WERI-Rb-1 (cell line): ENCODE results near the gene LSM11.

Experiments
- DNase-seq: peaks from one replicate; pipeline ENCODE4 v3.0.0-alpha.2; 2020
- H3K27ac ChIP-seq: fragments of 250-450 bp; sonication (Bioruptor Pico); 2 replicates; pipeline ENCODE4 v1.5.1; 2020; ENCODE audit warnings: mild to moderate bottlenecking, moderate library complexity
- H3K27me3 ChIP-seq: fragments of 250-450 bp; sonication (Bioruptor Pico); 2 replicates; pipeline ENCODE4 v1.5.1; 2021; ENCODE audit warnings: mild to moderate bottlenecking, low read depth, moderate library complexity; ENCODE audit not compliant: insufficient read depth, severe bottlenecking
- H3K36me3 ChIP-seq: fragments of 250-450 bp; sonication (Bioruptor Pico); 2 replicates; pipeline ENCODE4 v1.5.1; 2020; ENCODE audit warnings: mild to moderate bottlenecking, moderate library complexity
- H3K4me3 ChIP-seq: 2 replicates; pipeline ENCODE4 v1.5.1; 2011; ENCODE audit warnings: low read depth, mild to moderate bottlenecking, control low read depth, low read length
- H3K9me3 ChIP-seq: fragments of 250-450 bp; sonication (Bioruptor Pico); 2 replicates; pipeline ENCODE4 v1.5.1; 2021; ENCODE audit warnings: mild to moderate bottlenecking, moderate library complexity; ENCODE audit not compliant: severe bottlenecking
- TF ChIP-seq, protein P1 (sequence below): IDR thresholded peaks from 2 replicates; pipeline ENCODE4 v1.5.1; 2011; ENCODE audit warnings: low read depth, mild to moderate bottlenecking, control low read depth, inconsistent platforms, low read length

LSM11 gene

DNA sequence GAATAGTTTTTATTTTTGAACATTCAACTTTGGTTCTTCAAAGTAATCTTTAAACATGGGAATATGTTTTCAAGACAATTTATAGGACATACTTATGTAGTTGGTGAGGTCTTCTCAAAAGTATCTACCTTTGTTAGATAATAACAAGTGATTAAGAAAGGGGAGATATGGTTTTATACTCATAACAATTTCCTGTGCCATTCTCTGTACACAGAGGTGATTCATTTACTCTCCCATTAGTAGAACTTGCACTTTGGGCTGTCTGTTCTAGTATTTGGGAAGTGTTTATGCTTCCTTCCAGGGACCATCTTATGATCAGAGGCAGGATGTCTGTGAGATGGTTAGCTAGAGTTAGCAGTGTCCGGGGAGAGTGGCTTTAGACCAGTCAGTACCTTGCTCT is 15.2 kb downstream of the LSM11 start:
- Histone ChIP-seq H3K4me3 (no peak overlapping the region), H3K9me3 (no peaks in the 10 kb centered on the region), H3K27me3 (no peaks in the 10 kb centered on the region), H3K27ac (no peak overlapping the region), H3K36me3 (peaks cover 18% of the 10 kb centered on the region)
- DNase-seq, result no peak
- TF ChIP-seq, protein P1, sequence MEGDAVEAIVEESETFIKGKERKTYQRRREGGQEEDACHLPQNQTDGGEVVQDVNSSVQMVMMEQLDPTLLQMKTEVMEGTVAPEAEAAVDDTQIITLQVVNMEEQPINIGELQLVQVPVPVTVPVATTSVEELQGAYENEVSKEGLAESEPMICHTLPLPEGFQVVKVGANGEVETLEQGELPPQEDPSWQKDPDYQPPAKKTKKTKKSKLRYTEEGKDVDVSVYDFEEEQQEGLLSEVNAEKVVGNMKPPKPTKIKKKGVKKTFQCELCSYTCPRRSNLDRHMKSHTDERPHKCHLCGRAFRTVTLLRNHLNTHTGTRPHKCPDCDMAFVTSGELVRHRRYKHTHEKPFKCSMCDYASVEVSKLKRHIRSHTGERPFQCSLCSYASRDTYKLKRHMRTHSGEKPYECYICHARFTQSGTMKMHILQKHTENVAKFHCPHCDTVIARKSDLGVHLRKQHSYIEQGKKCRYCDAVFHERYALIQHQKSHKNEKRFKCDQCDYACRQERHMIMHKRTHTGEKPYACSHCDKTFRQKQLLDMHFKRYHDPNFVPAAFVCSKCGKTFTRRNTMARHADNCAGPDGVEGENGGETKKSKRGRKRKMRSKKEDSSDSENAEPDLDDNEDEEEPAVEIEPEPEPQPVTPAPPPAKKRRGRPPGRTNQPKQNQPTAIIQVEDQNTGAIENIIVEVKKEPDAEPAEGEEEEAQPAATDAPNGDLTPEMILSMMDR, result no peak

- peak; percentile 23 for DNase-seq
- Histone ChIP-seq H3K27ac (no peak overlapping the region), H3K36me3 (no peaks in the 10 kb centered on the region; the same call in 1 of the 2 replicates), H3K4me3 (no peak overlapping the region), H3K27me3 (no peaks in the 10 kb centered on the region), H3K9me3 (no peaks in the 10 kb centered on the region)
- TF ChIP-seq, protein P1, result peak; percentile 73
These were observed 18.4 kb downstream of the LSM11 start for GRCh38 chr5:157761690-157762621.

DNA sequence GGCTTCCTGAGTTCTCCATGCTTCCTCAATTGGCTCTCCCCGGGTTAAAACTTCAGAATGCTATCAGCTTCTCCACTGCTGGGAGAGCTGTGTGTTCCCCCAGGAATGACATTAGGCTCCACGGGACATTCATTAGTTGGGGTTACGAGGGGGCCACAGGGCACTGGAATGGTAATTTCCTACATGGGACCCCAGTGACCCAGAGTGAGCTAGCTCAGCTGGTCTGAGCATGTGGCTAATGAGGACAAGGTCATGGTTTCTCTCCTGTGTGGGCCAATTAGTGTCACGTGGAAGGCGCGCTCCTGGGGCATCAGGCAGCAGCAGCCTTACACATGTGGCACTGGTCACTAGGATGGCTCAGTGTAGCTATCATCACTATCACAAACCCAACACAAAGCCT is 21.0 kb downstream of the LSM11 start:
- no peak for DNase-seq
- Histone ChIP-seq H3K27me3 (no peaks in the 10 kb centered on the region), H3K36me3 (no peaks in the 10 kb centered on the region; the same call in 1 of the 2 replicates), H3K4me3 (no peak overlapping the region), H3K27ac (no peak overlapping the region), H3K9me3 (no peaks in the 10 kb centered on the region)
- TF ChIP-seq, protein P1, result no peak

DNA sequence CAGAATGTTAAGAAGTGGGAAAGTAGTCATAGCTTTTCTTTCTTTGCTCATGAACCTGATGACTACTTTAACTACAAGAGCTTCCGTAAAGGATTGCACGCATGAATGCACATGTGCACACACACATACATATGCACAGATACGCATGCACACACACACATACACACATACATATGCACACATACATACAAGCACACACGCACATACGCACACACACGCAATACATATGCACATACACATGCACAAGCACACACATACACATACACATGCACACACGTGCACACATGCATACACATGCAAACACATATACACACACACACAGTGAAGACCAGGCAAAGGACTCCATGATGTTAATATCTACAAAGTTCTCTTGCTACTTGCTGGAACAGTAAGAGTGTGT is 22.9 kb downstream of the LSM11 start:
- Histone ChIP-seq H3K27me3 (no peaks in the 10 kb centered on the region), H3K4me3 (no peak overlapping the region), H3K36me3 (no peaks in the 10 kb centered on the region), H3K27ac (no peak overlapping the region), H3K9me3 (no peaks in the 10 kb centered on the region)
- no peak for DNase-seq
- TF ChIP-seq, protein P1, result no peak

DNA sequence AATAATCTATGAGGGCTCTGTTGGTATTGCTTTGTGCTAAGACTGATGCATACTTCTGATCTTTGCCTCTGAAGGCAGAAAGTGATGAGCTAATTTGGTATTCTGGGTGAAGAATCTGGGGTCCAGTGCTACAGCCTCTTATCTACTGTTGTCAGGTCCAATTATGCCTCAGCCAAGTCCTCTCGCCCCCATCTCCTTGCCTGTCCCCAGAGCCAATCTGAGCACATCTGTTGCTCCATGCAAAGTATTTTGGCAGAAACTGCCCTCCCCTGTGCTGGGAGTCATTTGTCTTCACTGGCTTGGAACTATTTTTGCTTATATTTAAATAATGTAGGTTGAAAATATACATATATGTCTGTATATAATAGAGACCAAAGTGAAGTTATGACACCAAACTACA is 23.4 kb downstream of the LSM11 start:
- TF ChIP-seq, protein P1, result no peak
- Histone ChIP-seq H3K27ac (no peak overlapping the region), H3K9me3 (no peaks in the 10 kb centered on the region), H3K4me3 (no peak overlapping the region), H3K36me3 (no peaks in the 10 kb centered on the region), H3K27me3 (no peaks in the 10 kb centered on the region)
- DNase-seq, result no peak
